Measurements from ENCODE around the gene CST3. TPM values are rescaled to one million over a fixed set of nuclear protein-coding genes. Genes with fewer than 3 reads are reported as not detected.

The CST3 gene
- total and polyA plus RNA-seq, 11 donors, result 240 to 1,194 (median 611) TPM

- Histone ChIP-seq H3K36me3 (no peaks in the 10 kb centered on the region), H3K9me3 (peaks cover 0 to 4% (median 0%) of the 10 kb centered on the region in 12 donors), H3K4me1 (peaks cover 0 to 28% (median 8%) of the 10 kb centered on the region in 12 donors), H3K4me3 (no peak overlapping the region), H3K27me3 (peaks cover 0 to 7% (median 0%) of the 10 kb centered on the region in 9 donors), H3K27ac (no peak overlapping the region)
- intact Hi-C loops (cut with DNase I), result no loop called here
- no peak for ATAC-seq
- TF ChIP-seq CTCF (IDR thresholded peaks at IDR 0.05), result no peak
- TF ChIP-seq POLR2A (IDR thresholded peaks at IDR 0.05), result no peak
- 90 to 95% (median 91%) methylated on average over 2 of the region's 2 CpGs for WGBS, 4 donors
- no peak for DNase-seq
Observed at GRCh38 chr20:23649242-23649641, 11.5 kb upstream of the CST3 start.

DNA sequence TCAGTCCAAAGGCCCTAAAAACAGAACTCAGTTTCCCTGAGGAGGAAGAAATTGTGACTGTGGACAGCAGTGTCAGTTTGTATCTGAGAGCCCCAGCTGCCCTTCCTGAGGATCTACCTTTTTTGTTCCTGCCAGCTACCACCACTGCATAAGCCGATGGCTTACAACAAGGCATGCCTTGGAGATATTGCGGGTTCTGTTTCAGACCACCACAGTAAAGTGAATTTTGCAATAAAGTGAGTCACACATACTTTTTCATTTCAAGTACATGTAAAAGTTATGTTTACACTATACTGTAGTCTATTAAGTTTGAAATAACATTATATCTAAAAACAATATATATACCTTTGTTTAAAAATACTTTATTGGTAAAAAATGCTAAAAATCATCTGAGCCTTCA, 9.6 kb upstream of the CST3 start:
- peaks cover 0 to 29% (median under 1%) of the 10 kb centered on the region in 12 donors for H3K4me1 ChIP-seq
- intact Hi-C loops (cut with DNase I), result no loop called here
- no peaks in the 10 kb centered on the region for H3K27me3 ChIP-seq
- no peak for DNase-seq
- no peaks in the 10 kb centered on the region for H3K36me3 ChIP-seq
- no peak overlapping the region for H3K27ac ChIP-seq
- H3K4me3 ChIP-seq, result no peak overlapping the region
- peaks cover 0 to 3% (median 0%) of the 10 kb centered on the region in 12 donors for H3K9me3 ChIP-seq
- no peak for TF ChIP-seq CTCF (IDR thresholded peaks at IDR 0.05)
- no peak for TF ChIP-seq POLR2A (IDR thresholded peaks at IDR 0.05)
- ATAC-seq, result no peak
- 90 to 96% (median 91%) methylated on average over 2 of the region's 2 CpGs for WGBS, 4 donors

- no peak for DNase-seq
- Histone ChIP-seq H3K4me3 (no peak overlapping the region), H3K9me3 (no peaks in the 10 kb centered on the region), H3K4me1 (peaks cover 0 to 40% (median 6%) of the 10 kb centered on the region in 12 donors), H3K36me3 (no peaks in the 10 kb centered on the region), H3K27me3 (no peaks in the 10 kb centered on the region), H3K27ac (no peak overlapping the region)
- intact Hi-C loops (cut with DNase I), result no loop called here
- ATAC-seq, result no peak
- TF ChIP-seq POLR2A (IDR thresholded peaks at IDR 0.05) (no peak), CTCF (IDR thresholded peaks at IDR 0.05) (no peak)
- 52 to 56% (median 53%) methylated on average over 4 of the region's 4 CpGs for WGBS, 4 donors
Observed at GRCh38 chr20:23646106-23646873, 8.5 kb upstream of the CST3 start.

DNA sequence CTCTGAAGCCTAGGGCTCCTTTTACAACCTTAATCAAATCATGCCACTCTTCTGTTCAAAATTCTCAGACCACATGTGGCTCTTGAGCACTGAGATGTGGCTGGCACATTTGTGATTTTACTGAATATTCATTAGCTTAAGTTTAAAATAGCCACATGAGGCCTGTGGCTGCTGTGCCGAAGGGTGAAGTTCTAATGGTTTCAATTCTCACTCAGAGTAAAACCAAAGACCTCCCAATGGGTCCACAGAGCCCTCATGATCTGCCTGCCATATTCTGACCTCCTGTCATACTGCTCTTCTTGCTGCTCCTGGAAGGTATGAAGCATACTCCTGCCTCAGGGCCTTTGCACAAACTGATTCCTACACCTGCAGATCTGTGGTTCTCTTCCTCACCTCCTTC, 7.8 kb upstream of the CST3 start:
- H3K9me3 ChIP-seq, result no peaks in the 10 kb centered on the region
- H3K27ac ChIP-seq, result no peak overlapping the region
- ATAC-seq (no peak), DNase-seq (no peak)
- intact Hi-C loops (cut with DNase I), result no loop called here
- no peak overlapping the region for H3K4me3 ChIP-seq
- H3K36me3 ChIP-seq, result no peaks in the 10 kb centered on the region
- 86 to 100% (median 92%) methylated on average over 1 of the region's 1 CpG for WGBS, 4 donors
- H3K4me1 ChIP-seq, result peaks cover 0 to 47% (median 7%) of the 10 kb centered on the region in 12 donors
- H3K27me3 ChIP-seq, result no peaks in the 10 kb centered on the region
- no peak for TF ChIP-seq POLR2A (IDR thresholded peaks at IDR 0.05)
- TF ChIP-seq CTCF (IDR thresholded peaks at IDR 0.05), result no peak

Measured in heart left ventricle (tissue), 16 donors.